ENCODE results near the gene FZR1. TPM values are rescaled to one million over a fixed set of nuclear protein-coding genes. Genes with fewer than 3 reads are reported as not detected.

The FZR1 gene
- total and polyA plus RNA-seq, 2 experiments from 2014 or later, result 16.1 to 39.2 TPM

DNA sequence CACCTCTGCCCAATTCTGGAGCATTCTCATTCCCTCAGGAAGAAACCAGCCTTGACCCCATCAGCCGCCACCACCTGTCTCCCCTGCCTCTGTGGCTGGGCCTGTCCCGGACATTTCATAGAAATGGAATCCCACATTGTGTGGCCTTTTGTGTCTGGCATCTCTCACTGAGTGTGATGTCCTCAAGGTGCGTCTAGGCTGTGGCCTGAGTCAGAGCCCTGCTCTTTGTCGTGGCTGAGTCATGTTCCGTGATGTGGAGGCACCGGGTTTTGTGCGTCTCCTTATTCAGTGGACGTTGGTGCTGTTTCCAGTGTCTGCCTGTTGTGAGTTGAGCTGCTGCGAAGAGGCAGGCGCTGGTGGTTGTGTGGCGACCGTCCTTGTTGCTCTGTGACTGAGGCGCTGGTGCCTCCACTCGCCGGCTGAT lies 3.5 kb downstream of the FZR1 start:
- no peak overlapping the region for H3K27ac ChIP-seq (ENCODE audit: low read depth)
- H3K27me3 Mint-ChIP-seq (ENCODE audit: insufficient read depth, low read depth, poor library complexity), result peaks cover 27% of the 10 kb centered on the region
- peaks cover 11% of the 10 kb centered on the region; the same call in 2 of the 3 replicates for H3K36me3 Mint-ChIP-seq (ENCODE audit: low read depth)
- H4K20me1 ChIP-seq (replicated peaks; ENCODE audit: insufficient read depth), result peaks cover 7% of the 10 kb centered on the region; the same call in 1 of the 2 replicates
- H3K9me3 Mint-ChIP-seq, result no peaks in the 10 kb centered on the region
- peak overlapping the region; percentile 3; the same call in 1 of the 3 replicates for H3K4me3 Mint-ChIP-seq
- DNase-seq (ENCODE audit: low spot score), result no peak
- peaks cover 15% of the 10 kb centered on the region for H3K4me1 ChIP-seq (ENCODE audit: insufficient read depth)
- H3K4me2 ChIP-seq, result no peak overlapping the region
- no peak for ATAC-seq
- peaks cover 13% of the 10 kb centered on the region for H3K4me1 Mint-ChIP-seq
- H3K27ac Mint-ChIP-seq, result no peak overlapping the region
- no peaks in the 10 kb centered on the region for H3K27me3 ChIP-seq (ENCODE audit: insufficient read depth)
- H3K79me2 ChIP-seq (replicated peaks; ENCODE audit: insufficient read depth), result peaks cover 49% of the 10 kb centered on the region
- no peak overlapping the region for H3K4me3 ChIP-seq
- TF ChIP-seq POLR2AphosphoS5 (IDR thresholded peaks at IDR 0.05; ENCODE audit: low read depth) (no peak), NANOG (IDR thresholded peaks at IDR 0.05; ENCODE audit: borderline replicate concordance) (no peak), ZNF114 (CRISPR knock-in tag; IDR thresholded peaks at IDR 0.05) (no peak), CREB1 (CRISPR knock-in tag; IDR thresholded peaks at IDR 0.05; ENCODE audit: low read depth) (no peak), EZH2 (IDR thresholded peaks at IDR 0.05; ENCODE audit: low read depth, unreplicated experiment) (no peak), STAT1 (IDR thresholded peaks at IDR 0.05; ENCODE audit: unreplicated experiment) (no peak), ZNF331 (CRISPR knock-in tag; IDR thresholded peaks at IDR 0.05; ENCODE audit: low read depth) (no peak), EZH2phosphoT487 (IDR thresholded peaks at IDR 0.05; ENCODE audit: unreplicated experiment) (no peak), ZNF462 (CRISPR knock-in tag; IDR thresholded peaks at IDR 0.05) (no peak), CTCF (conservative IDR thresholded peaks at IDR 0.05; ENCODE audit: low read depth in 2 of 2) (no peak), JUNB (IDR thresholded peaks at IDR 0.05; ENCODE audit: unreplicated experiment) (no peak)
- TF ChIP-seq, protein P1, sequence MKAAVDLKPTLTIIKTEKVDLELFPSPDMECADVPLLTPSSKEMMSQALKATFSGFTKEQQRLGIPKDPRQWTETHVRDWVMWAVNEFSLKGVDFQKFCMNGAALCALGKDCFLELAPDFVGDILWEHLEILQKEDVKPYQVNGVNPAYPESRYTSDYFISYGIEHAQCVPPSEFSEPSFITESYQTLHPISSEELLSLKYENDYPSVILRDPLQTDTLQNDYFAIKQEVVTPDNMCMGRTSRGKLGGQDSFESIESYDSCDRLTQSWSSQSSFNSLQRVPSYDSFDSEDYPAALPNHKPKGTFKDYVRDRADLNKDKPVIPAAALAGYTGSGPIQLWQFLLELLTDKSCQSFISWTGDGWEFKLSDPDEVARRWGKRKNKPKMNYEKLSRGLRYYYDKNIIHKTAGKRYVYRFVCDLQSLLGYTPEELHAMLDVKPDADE (IDR thresholded peaks at IDR 0.05), result no peak
- TF ChIP-seq, protein P2, sequence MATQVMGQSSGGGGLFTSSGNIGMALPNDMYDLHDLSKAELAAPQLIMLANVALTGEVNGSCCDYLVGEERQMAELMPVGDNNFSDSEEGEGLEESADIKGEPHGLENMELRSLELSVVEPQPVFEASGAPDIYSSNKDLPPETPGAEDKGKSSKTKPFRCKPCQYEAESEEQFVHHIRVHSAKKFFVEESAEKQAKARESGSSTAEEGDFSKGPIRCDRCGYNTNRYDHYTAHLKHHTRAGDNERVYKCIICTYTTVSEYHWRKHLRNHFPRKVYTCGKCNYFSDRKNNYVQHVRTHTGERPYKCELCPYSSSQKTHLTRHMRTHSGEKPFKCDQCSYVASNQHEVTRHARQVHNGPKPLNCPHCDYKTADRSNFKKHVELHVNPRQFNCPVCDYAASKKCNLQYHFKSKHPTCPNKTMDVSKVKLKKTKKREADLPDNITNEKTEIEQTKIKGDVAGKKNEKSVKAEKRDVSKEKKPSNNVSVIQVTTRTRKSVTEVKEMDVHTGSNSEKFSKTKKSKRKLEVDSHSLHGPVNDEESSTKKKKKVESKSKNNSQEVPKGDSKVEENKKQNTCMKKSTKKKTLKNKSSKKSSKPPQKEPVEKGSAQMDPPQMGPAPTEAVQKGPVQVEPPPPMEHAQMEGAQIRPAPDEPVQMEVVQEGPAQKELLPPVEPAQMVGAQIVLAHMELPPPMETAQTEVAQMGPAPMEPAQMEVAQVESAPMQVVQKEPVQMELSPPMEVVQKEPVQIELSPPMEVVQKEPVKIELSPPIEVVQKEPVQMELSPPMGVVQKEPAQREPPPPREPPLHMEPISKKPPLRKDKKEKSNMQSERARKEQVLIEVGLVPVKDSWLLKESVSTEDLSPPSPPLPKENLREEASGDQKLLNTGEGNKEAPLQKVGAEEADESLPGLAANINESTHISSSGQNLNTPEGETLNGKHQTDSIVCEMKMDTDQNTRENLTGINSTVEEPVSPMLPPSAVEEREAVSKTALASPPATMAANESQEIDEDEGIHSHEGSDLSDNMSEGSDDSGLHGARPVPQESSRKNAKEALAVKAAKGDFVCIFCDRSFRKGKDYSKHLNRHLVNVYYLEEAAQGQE (IDR thresholded peaks at IDR 0.05; ENCODE audit: unreplicated experiment), result no peak
- H3F3A ChIP-seq (replicated peaks; ENCODE audit: low read depth), result no peaks in the 10 kb centered on the region
- no peak overlapping the region for H2AFZ ChIP-seq
- H3K9me2 ChIP-seq (ENCODE audit: insufficient read depth), result no peaks in the 10 kb centered on the region
- no peaks in the 10 kb centered on the region for H3K36me3 ChIP-seq (ENCODE audit: insufficient read depth)
